RKO (cell line): ENCODE results near the gene SLC2A4.
A peak's percentile ranks its signal among the peaks of the same experiment; 100 is the strongest.

Experiments
- DNase-seq: peaks from one replicate; pipeline ENCODE4 v3.0.0-alpha.2; 2016; ENCODE audit warnings: low spot score

Gene SLC2A4

GRCh38 chr17:7279448-7279847, 2.1 kb upstream of the SLC2A4 start:
- DNase-seq = no peak

- DNase-seq = peak; percentile 89
Measured at GRCh38 chr17:7280519-7281073, 922 bp upstream of the SLC2A4 start.

- no peak for DNase-seq
Measured at GRCh38 chr17:7281953-7282751, 634 bp downstream of the SLC2A4 start.

- no peak for DNase-seq
Measured at GRCh38 chr17:7282752-7283321, 1.3 kb downstream of the SLC2A4 start.

GRCh38 chr17:7283471-7284216, 2.1 kb downstream of the SLC2A4 start:
- DNase-seq = no peak

- DNase-seq = no peak
Measured at GRCh38 chr17:7284911-7285310, 3.4 kb downstream of the SLC2A4 start.

GRCh38 chr17:7285679-7286078, 4.2 kb downstream of the SLC2A4 start:
- DNase-seq = no peak

- no peak for DNase-seq
Measured at GRCh38 chr17:7289256-7290032, 7.9 kb downstream of the SLC2A4 start.

- no peak for DNase-seq
Measured at GRCh38 chr17:7290166-7290565, 8.6 kb downstream of the SLC2A4 start.

- no peak for DNase-seq
Measured at GRCh38 chr17:7290685-7291084, 9.2 kb downstream of the SLC2A4 start.

GRCh38 chr17:7292194-7292593, 10.7 kb downstream of the SLC2A4 start:
- DNase-seq = no peak

- no peak for DNase-seq
Measured at GRCh38 chr17:7292729-7293128, 11.2 kb downstream of the SLC2A4 start.

- no peak for DNase-seq
Measured at GRCh38 chr17:7293159-7293558, 11.6 kb downstream of the SLC2A4 start.

- DNase-seq = no peak
Measured at GRCh38 chr17:7293816-7294613, 12.5 kb downstream of the SLC2A4 start.

- no peak for DNase-seq
Measured at GRCh38 chr17:7294614-7295153, 13.2 kb downstream of the SLC2A4 start, which contains the start of gene YBX2. Gene YBX2, minus strand, starts transcription at chr17:7294639. Its CDS starts 139 bp downstream, at chr17:7294500.

GRCh38 chr17:7295230-7296180, 14.0 kb downstream of the SLC2A4 start:
- DNase-seq = no peak

GRCh38 chr17:7296189-7296861, 14.8 kb downstream of the SLC2A4 start:
- peak; percentile 88 for DNase-seq

- DNase-seq = no peak
Measured at GRCh38 chr17:7304179-7304578, 22.7 kb downstream of the SLC2A4 start.
